Measurements from ENCODE around the gene TMEM203. TPM values are rescaled to one million over a fixed set of nuclear protein-coding genes. Genes with fewer than 3 reads are reported as not detected.

The TMEM203 gene
- total and polyA plus RNA-seq, 2 of the 4 experiments (the other 2 are of a cell fraction), result 18.8 to 40.6 TPM

GRCh38 chr9:137218754-137219271 is 13.4 kb upstream of the TMEM203 start:
- in situ Hi-C loops (cut with MboI; ENCODE audit: low sequenced_read_pairs), result no loop called here
- Histone ChIP-seq H2BK15ac (ENCODE audit: low read depth, low read length) (0 out of 3 replicates have a peak overlapping the region, but pooled peaks have one; percentile 22), H3K4me2 (ENCODE audit: low read depth, low read length) (no peak overlapping the region), H3K27me3 (ENCODE audit: control insufficient read depth, insufficient read depth, low read length) (no peaks in the 10 kb centered on the region), H2BK20ac (ENCODE audit: low read depth, low read length) (no peak overlapping the region), H3K4me1 (ENCODE audit: control insufficient read depth, insufficient read depth, low read length) (peaks cover 14% of the 10 kb centered on the region), H3K4ac (ENCODE audit: low read depth, low read length) (no peak overlapping the region; the same call in 1 of the 2 replicates), H3K14ac (replicated peaks; ENCODE audit: low read depth, low read length) (no peak overlapping the region), H3K4me3 (ENCODE audit: insufficient read depth, low read depth, low read length) (no peak overlapping the region), H4K8ac (ENCODE audit: low read depth in 2 of 2, low read length in 2 of 2) (peak overlapping the region in 1 of 2 experiments; percentile 26; a peak in 1 of 4 replicates), H4K20me1 (ENCODE audit: insufficient read depth, low read length) (no peaks in the 10 kb centered on the region), H2AK9ac (replicated peaks; ENCODE audit: low read depth, low read length, poor library complexity) (peak overlapping the region; percentile 72), H3K79me1 (ENCODE audit: low read depth in 1 of 2, low read length in 2 of 2) (peaks cover 0 to 4% of the 10 kb centered on the region in 2 experiments; a peak in 1 of 4 replicates), H3K9ac (ENCODE audit: low read depth, low read length) (no peak overlapping the region), H3K9me3 (ENCODE audit: control insufficient read depth, insufficient read depth, low read length) (no peaks in the 10 kb centered on the region), H2BK5ac (ENCODE audit: low read depth, low read length, poor library complexity, severe bottlenecking) (peak overlapping the region; percentile 23), H2AK5ac (ENCODE audit: low read depth, low read length) (no peak overlapping the region), H3K9me1 (ENCODE audit: insufficient read depth, low read length) (peaks cover 3% of the 10 kb centered on the region; the same call in 1 of the 2 replicates), H2BK120ac (ENCODE audit: low read depth, low read length) (no peak overlapping the region), H3K23ac (ENCODE audit: low read depth, low read length) (no peak overlapping the region), H3K27ac (ENCODE audit: insufficient read depth, low read length) (peak overlapping the region; percentile 31; the same call in 1 of the 2 replicates), H3K36me3 (ENCODE audit: control insufficient read depth, insufficient read depth, low read length) (peaks cover 16% of the 10 kb centered on the region), H3K18ac (ENCODE audit: low read depth, low read length) (no peak overlapping the region), H4K5ac (ENCODE audit: low read depth, low read length) (no peak overlapping the region; the same call in 1 of the 2 replicates), H2AFZ (replicated peaks; ENCODE audit: low read length, poor library complexity) (peak overlapping the region; percentile 61), H4K91ac (ENCODE audit: insufficient read depth, low read depth, low read length) (no peak overlapping the region), H3K56ac (ENCODE audit: extremely low read depth, insufficient read depth, low read length) (no peak overlapping the region)
- no peak for TF ChIP-seq RAD21 (IDR thresholded peaks at IDR 0.05; ENCODE audit: low read length)
- no peak for TF ChIP-seq CHD1 (IDR thresholded peaks at IDR 0.05; ENCODE audit: low read depth, low read length)
- no peak for TF ChIP-seq ELK1 (IDR thresholded peaks at IDR 0.05; ENCODE audit: borderline replicate concordance, low read depth, low read length)
- TF ChIP-seq RFX5 (IDR thresholded peaks at IDR 0.05; ENCODE audit: low read depth, low read length), result no peak
- ChIA-PET CTCF (no interaction called here), POLR2A (ENCODE audit: unreplicated experiment) (interaction anchor here (0.6 kb wide), 1 partner anchor 15 kb away, joined by 5 read pairs; no protein-coding TSS in a partner anchor)
- intact Hi-C loops (cut with micrococcal nuclease), result no loop called here
- DNase-seq (peak; percentile 34), ATAC-seq (ENCODE audit: low read depth) (peak; percentile 20)
- no TSS peak for BruUV-seq (replicated peaks)
- 72% methylated on average over 8 of the region's 12 CpGs; no CpG with 5 or more reads in 1 of the 2 experiments for WGBS, 2 experiments (ENCODE audit: extremely low coverage in 2 of 2, insufficient read length in 1 of 2)
- dilution Hi-C loops (cut with HindIII; ENCODE audit: low sequenced_read_pairs, unreplicated experiment), result no loop called here

Measured in IMR-90 (cell line).